HG02798 (cell line): ENCODE data around the gene THAP7.

ENCODE experiments used
- ATAC-seq: cut with Tn5 transposase; IDR thresholded peaks from one replicate; pipeline ENCODE4 v1.9.1; 2021; ENCODE audit warnings: mild to moderate bottlenecking; ENCODE audit not compliant: unreplicated experiment, poor library complexity

The THAP7 gene

DNA sequence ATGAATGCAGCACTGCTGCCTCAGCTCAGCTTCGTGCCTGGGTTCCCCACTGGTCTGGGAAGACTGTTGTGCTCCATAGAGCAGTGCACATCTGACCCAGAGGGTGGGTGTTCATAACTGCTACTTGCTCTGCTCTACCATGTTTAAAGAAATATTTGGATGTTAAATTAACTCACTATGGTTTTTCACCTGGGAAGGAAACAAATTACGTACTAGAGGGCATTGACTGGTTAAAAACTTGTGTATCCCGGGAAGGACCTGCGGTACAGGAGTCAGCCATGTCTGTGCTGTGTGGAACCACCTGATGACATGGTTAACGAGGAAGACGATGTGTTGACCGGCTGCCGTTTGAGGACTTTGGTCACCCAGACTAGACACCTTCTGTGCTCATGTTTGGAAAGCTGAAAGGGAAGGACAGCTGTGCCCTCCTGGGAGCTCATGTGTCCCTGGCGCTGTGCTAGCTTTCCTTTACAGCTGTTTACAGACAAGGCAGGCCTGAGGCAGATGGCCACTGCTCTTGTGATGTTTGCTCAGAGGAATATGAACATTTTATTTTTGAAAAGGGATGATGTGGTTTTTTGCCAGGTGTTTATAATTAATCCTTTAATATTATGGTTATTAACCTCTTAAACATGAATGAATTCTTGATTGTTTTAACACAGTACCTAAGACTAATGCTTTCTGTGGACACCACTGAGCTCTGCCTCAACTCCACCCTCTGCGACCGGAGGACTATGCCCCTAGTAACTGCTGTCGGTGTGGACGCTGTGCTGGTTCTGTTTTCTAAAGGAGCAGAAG lies 49.2 kb downstream of the THAP7 start:
- ATAC-seq = no peak

DNA sequence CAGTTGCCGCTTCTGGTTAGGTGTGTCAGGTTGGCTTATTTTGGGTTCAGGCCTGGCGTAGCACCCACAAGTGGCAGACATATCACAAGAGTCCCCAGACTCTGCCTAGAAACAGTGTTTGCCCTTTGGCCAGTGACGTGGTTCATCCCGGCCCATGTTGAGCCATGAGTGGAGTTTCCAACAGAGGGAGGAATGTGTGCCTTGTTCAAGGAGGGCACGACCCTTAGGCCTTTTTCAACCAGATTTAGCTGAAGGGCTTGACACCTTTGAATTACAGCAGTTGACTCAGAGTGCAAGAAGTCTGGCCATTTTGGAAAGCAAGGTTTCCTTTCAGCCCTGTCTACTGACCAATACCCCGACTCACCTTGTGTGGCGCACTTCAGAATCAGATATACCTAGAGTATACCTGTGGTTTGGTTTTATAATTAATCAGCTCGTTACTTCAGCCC lies 50.0 kb downstream of the THAP7 start:
- no peak for ATAC-seq

- no peak for ATAC-seq
These were observed 50.6 kb downstream of the THAP7 start for GRCh38 chr22:20951151-20951931.

- ATAC-seq = no peak
These were observed 52.2 kb downstream of the THAP7 start for GRCh38 chr22:20949698-20950183.
